HG03097 (cell line): ENCODE measurements around the gene CREB3L4.
A peak's percentile ranks its signal among the peaks of the same experiment; 100 is the strongest.

Experiments used
- ATAC-seq: cut with Tn5 transposase; IDR thresholded peaks from one replicate; pipeline ENCODE4 v1.9.1; 2021; ENCODE audit not compliant: unreplicated experiment, low FRiP score

The CREB3L4 gene, protein sequence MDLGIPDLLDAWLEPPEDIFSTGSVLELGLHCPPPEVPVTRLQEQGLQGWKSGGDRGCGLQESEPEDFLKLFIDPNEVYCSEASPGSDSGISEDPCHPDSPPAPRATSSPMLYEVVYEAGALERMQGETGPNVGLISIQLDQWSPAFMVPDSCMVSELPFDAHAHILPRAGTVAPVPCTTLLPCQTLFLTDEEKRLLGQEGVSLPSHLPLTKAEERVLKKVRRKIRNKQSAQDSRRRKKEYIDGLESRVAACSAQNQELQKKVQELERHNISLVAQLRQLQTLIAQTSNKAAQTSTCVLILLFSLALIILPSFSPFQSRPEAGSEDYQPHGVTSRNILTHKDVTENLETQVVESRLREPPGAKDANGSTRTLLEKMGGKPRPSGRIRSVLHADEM

DNA sequence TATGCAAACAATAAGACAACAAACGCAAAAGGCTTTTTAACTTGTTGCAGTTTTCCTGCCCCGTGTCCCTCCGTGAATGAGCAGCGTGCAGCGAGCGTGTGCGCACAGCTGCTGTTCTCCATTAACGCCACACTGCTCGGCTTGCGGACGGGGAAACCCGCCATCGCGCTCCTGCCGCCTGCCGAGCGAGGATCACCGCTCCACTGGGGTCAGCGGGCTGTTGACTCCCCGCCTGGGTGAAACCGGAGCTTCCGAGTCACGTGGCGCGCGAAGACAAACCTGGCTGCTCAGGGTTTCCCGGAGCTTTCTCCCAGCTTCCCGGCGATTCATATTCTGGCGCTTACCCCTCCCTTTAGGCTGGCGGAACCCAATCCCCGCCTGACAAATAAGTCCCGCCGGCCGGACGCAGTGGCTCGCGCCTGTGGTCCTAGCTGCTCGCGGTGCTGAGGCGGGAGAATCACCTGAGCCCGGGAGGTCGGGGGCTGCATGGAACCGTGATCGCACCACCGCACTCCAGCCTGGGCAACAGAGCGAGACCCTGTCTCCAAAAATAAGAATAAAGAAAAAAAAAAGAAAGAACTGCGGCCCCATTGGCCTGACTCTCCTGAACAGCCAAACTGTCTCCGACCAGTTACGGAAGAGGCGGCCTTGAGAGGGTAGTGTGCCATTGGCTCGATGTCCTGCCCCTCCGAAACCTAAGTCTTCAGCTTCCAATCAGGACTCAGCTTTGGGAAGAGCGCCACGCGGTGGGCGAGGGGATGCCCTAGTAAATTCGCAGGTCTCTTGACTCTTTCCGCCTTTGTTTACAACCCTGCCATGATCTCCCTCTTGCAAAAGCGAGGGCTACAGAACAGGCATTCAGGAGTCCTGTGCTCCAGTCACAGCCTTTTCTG, at the start of gene CREB3L4:
CREB3L4 (plus strand) TSS at position 796 of the 893 bp plus-strand sequence. CDS start 624 bp downstream, outside the sequence.
- ATAC-seq, result peak; percentile 75

DNA sequence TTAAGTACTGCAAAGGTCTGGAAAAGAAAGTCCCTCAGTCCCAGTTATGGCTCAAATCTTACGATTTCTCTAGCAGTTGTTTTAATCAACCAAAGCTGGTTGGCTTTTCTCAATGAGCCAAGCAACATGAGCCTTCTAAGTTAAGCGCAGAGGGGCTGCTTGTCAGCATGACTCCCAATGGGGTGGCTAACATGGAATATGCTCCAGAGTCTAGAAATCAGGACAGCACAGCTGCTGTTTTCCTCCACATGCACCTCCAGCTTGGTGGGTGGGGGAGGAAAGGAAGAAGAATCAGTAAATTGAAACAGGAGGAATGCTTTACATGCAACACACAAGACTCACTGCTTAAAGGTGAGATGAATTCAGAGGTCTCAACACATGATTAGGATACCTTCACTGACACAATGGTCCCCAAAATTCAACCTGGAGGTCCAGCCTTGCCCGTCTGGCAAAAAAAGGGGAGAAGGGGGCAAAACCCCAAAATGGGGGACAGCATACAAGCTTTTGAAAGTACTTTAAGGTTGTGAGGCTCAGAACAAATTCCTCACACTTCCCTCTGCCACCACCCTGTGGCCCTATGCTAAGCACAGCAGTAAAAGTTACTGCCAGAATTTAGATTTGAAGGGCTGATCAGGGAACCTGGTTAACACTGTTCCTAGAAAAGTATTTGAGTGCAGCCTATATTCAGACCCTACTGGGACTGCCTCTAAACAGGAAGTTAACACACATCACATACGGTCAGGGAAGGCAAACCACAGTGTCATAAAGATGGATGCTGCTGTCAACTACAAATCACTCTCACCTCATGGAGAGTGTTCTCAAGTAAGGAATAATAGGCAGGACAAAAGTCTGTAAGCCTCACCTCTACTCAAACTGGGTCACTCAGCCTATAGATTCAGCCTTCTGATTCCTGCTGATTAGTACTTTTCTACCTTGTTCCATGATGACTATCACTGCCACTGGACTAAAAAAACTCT, 47.5 kb upstream of the CREB3L4 start:
- ATAC-seq, result no peak

DNA sequence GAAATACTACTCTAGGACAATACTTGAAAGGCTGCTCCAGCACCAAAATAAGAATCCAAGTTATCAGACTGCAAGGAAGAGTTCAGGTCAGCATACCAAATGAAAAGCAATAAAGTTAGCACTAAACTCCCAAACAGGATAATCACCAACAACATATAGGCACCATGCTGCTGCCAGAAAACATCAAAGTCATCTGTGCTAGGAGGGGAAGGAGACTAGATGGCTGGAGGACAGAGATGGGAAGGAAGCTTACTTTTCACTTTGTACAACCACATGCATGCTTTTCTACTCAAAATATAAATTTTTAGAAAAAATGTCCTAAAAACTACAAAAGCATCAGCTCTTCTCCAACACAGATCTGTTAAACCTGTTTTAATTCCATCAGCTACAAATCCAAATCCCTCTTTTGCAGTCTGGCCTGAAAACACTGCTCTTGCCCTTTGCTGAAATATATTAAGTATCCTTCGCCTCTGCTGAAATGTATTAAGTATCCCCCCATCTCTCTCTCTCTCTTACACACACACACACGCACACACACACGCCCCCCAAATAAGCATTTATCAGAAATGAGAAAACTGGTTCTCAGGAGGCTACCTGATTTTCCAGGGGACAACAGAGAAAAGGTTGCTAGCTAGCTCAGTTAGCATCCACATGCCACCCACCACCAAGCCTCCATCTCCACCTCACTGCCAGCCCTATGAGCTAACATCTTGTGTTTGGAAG, 46.5 kb upstream of the CREB3L4 start:
- ATAC-seq, result no peak

DNA sequence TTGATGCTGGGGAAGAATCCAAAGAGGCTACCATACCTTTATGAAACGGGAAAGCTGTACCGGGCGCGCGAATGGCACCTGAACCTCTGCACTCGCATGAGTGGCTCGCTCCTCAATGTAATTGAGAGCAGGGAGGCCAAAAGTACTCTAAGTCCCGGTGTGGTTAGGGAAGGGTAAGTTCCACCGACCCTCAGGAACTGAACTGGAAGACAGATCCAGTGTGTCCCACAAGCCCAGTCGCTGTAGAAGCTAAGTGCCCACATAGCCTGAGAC, 46.0 kb upstream of the CREB3L4 start:
- ATAC-seq, result no peak

DNA sequence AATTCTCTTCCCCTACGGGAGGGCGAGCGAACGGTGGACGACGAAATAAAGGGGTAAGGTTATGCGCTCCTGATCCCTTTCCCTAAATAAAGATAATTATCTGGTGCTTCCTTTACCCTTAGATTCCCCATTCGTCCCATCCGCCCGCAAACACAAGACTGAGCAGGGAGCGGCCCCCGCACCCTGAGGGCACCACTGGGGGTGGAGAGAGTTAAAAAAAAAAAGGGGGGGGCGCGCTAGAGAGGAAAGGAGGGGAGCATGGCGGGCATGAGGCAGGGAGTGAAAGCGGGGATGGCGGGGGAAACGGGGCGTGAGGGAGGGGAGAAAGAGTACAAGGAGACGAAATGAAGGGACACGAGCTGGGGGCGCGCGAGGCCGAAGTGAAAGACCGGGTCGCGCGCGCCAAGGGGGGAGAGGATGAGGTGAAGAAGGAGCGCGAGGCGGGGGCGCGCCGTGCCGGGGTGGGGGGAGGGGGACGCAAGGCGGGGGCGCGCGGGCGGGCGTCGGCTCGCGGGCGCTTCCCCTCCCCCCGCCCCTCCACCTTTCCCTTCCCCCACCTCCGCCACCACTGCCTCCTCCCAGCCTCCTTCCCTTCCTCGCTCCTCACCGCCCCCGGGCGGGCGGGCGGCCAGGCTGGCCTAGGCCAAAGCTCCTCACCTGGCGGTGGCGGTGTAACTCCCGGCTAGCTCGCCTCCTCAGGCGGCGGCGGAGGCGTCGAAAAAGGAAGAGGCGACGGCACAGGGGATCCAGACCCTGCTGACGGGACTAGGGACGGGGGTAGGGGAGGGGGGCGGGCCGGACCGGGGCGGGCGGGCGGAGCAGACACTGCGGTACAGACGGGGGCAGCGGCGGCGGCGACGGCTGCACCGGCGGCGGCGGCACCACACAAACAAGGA, 45.4 kb upstream of the CREB3L4 start:
- ATAC-seq, result peak; percentile 22

DNA sequence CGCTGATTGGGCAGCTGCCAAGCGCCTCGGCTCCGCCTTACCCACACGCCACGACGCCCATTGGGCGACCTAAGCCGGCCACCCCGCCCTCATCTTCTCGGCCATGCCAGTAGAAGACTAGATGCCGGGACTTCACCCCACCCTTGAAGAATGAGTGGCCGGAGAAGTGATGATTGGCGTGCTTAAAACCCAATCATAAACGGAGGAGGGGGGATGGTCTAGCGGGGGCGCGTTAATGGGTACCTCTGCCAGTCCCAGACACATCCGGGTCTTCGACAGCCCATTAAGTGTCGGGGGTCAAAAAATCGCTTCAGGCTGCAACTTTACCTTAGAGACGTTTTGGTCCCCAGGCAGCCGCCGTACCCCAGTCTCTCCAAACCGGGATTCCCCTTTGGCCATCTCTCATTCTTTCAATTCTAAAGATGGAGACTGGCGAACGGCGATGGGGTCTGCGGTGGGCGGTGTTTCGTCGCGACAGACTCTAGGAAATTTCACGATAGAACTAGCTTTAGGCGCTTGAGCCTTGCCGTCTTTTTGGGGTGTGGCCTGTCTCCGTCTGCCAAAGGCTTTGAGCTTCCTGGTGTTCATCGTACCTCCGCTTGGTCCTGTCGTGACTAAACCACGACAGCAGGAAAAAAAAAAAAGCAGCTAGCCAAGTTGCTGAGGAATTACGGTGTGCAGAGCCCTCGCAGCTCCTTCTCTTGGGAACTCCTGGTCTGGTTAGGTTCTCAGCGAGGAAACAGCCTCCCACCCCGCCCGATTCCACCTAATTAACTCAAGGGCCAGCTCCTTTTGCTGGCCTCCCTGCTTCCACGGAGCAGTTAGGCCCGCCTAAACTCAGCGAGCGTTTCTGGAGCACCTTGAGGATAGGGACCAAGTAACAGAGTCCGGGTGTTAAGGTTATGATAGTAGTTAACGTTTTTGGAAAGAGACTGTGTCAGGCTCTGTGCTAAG, 44.5 kb upstream of the CREB3L4 start, which contains the start of gene GATAD2B:
GATAD2B (minus strand) TSS at position 1 of the 954 bp plus-strand sequence. CDS start 94,625 bp downstream, outside the sequence.
- peak; percentile 91 for ATAC-seq

DNA sequence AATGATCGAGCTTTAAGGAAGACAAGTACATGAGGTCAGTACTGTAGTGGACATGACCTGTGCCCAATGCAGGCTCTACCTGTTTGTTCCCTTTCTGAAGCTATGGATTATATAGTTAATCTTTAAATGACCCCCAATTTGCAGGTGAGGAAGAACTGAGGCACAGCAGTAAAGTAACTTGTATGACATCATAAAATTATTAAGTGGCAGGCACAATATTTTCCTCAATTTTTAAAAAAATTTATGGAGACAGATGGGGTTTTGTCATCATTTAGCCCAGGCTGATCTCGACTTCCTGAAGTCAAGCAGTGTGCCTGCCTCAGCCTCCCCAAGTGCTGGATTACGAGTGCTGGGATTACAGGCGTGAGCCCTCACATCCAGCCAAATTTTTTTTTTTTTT, 41.3 kb upstream of the CREB3L4 start:
- ATAC-seq, result no peak

DNA sequence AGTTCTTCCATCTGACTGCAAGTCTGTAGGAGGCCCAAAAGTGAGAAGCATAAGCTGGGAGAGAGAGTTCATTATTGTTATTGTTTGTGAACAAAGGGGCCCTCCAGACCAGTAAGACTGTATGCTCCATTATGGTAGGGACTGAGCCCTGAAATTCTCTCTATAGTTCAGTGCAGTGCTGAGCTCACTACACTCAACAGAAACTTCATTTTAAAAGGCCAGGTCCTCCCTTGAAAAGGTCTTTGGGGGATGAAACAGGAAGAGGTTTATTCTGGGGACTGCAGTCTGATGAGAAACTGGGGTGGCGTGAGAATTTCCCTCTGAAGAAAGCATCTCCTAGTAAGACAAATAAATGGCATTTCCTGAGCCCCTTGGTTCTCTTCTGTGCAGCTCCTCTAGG, 39.5 kb upstream of the CREB3L4 start:
- no peak for ATAC-seq

DNA sequence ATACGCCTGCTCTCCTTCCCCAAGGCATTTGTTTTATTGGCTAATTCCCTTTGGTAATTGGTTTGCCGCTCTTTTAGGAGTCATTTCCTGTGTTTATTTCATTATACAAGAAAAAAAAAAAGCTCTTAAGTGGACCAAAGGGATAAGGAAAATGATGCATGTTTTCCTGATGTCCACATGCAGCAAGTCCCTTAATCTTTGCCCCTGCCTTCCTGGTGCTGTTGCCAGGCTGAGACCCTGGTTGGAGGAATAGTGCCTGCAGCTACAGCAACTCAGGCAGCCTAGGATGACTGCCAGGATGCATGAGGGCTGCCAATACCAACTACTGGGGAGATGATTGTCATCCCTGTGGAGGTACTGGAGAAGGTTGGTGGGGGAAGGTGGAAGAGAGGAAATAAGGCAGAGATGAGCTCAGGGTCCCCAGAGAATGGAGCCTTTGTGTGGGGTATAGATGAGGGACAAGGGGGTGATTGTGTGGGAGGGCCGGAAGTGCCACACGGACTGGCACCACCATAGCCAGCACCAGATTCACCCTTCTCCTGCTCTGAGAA, 38.8 kb upstream of the CREB3L4 start:
- ATAC-seq, result no peak

DNA sequence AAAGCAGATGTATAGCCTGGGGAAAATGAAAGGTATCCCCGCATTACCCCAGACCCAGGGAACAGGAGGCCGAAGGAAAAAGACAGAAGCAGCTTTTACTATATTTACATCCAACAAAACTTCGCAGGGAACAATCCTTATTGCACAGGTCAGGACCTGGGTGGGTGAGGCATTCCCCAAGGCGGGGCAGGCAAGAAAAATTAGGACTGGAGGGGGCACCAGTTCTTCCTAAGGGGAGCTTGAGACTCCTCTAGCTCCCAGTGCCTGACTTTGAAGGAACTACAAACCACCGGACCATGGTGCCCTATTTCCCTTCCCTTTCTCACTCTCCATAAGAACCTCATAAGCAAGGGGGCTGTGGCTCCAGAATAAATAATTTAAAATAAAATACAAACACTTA, 38.3 kb upstream of the CREB3L4 start:
- ATAC-seq, result no peak

DNA sequence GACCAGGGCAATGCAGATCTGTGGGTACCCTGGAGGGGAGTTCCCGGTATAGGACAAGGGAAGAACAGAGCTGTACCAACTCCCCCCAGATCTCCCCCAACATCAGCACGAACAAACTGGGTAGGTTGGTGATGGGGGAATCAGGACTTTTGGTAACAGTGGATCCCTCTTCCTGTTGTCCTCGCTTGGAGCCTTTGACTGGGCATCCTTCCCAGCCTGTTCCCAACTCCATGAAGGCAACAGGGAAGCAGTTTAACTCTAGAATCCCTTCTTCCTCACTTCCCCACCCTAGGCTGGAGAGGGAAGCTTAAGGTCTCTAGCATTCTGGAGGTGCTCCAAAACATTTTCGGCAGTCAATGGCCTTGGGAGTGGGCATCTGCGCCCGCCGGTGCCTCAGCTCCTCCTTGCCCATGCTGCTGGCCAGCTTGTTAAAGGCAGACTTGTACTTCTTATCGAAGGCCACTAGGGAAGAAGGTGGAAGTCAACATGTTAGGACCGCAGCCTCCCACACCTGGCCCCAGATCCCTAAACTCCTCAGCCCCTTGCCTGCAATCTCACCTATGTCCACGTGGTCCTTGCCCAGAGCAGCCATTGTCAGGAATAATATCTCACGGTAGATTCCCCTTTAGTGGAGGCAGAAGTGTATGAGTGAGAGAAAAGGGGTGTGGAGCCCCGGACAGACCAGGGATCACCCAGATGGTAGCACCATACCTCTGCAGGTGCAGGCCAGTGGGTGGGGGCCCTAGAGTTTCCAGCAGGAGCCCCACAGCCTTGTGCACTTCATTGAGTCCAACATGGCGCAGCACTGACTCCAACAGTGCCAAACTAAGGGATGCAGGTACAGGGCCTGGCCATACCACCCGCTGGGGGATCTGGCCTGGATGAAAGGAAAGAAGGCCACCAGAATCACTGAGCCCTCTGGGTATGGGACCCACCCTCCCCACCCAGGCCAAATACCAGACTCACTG, 37.4 kb upstream of the CREB3L4 start:
- ATAC-seq, result no peak

DNA sequence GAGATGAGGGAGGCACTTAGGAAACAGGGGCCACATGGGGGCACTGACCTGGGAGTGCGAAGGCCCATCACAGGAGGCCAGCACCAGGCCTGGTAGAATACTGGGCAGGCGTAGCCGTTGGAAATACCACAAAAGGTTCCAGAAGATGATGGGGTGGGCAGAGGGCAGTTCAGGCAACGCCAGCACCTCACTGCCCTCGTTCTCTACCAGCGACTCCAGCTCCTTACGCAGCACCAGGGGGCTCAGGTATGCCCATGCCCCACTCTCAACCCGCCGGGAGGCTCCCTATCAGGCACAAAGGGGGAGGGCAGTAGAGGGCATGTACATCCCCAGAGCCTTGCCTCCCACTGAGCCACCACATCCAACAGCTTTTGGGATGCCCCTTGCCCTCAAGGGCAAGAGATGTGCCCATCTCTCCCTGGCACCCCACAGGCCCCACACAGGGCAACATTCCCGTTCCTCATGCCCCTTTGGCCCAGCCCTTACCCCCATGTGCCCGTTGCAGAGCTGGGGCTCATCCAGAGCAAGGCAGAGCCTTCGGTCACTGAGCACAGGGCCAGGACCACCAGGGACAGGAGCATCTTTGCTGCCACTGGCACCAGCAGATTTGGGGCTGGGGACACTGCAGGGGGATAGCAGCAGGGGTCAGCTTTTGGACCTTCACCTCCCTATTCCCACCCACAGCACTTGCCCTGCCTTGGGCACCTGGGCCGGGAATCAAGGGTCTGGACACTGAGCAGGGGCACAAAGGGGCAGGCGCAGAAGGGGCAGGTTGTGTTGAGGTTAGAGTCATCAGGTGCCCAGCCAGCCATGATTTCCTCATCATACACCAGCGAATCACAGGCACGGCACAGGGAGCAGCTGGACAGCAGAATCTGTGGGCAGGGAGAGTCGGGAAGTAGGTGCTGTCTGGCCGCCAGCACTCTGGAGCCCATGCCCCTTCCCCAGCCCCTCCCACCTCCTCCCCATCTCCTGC, 35.3 kb upstream of the CREB3L4 start:
- ATAC-seq, result no peak

DNA sequence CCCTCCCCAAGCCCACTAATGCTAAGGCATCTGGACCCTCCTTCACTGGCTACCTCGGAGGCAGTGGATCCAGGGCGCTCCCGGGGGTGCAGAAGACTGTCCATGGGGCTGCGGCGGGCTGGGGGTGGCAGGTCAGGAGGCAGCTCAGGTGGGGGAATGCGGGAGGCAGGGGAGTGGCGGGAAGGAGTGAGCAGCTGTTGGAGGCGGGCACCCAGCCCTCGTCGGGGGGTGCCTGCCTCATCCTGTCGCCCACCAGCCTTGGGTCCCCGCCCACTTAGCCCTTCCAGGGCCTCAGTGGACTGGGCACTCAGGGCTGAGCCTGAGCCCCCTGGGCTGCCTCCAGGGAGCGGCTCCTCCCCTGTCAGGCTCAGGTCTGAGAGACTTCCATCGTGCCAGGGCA, 34.3 kb upstream of the CREB3L4 start:
- no peak for ATAC-seq

DNA sequence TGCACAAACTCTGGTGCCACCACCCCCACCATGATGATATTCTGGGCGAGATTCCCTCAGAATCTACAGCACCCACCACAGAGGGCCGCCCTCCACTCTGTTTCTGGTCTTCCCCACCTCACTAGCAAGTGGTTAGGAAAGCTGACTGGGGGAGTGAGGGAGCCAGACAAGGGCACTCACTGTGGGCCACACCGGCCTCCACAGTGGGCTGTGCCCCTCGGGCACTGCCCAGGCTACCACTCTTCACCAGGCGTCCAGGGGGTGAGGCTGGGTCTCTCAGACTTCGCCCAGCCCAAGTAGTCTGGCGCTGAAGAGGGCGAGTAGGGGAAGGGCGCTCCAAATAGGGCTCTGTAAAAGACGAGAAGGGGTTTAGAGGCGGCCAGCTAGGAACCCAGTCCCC, 33.7 kb upstream of the CREB3L4 start:
- no peak for ATAC-seq

DNA sequence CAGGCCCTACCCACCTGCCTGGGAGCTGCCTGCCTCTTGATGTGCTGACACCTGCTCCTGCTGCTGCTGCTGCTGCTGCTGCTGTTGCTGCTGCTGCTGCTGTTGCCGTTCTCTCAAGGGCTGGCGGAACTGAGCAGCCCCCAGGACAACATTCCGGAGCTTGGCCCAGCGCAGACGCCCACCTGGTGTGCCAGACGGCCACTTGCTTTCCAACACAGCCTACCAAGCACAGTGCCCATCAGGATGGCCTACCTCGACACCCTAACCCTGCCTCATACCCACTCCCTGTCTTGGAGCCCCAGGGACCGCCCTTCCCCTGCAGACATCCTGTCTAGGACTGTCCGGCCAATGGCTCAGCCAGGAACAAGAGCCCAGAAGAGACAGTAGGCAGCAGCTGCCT, 33.0 kb upstream of the CREB3L4 start:
- ATAC-seq, result no peak
